ENCODE measurements around the gene PRSS57. TPM values are rescaled to one million over a fixed set of nuclear protein-coding genes. Genes with fewer than 3 reads are reported as not detected.

PRSS57 gene
- total and polyA plus RNA-seq, 4 donors: 0.10 to 2.0 (median 0.60) TPM; not detected in 1

DNA sequence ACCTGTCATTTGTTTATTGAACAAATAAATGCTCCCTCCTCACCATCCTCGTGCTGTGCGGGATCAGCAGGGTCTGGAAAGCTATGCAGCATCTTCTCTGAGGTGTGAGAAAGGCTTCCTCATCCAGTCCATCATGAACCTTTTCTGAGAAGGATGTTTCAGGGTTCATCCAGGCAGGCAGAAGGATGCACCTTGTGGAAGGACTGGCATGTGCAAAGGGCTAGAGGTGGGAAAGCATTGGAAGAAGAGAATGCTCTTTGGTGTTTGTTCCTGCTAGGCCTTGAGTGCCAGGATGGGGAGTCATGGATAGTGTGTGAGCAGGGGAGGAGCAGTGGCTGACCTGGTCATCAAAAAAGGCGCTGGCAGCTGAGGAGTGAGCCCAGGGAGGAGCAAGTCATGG is 20.1 kb upstream of the PRSS57 start:
- 94 to 95% methylated on average over 3 of the region's 3 CpGs for WGBS, 2 donors
- H3K4me3 ChIP-seq: no peak overlapping the region
- no peak for DNase-seq
- peaks cover 0 to 4% (median 3%) of the 10 kb centered on the region in 4 donors for H3K9me3 ChIP-seq (ENCODE audit: control insufficient read depth in 4 of 4, insufficient read depth in 3 of 4, low read length in 3 of 4)
- H3K36me3 ChIP-seq (ENCODE audit: control insufficient read depth in 4 of 4, insufficient read depth in 4 of 4, low read length in 4 of 4): peaks cover 0 to 4% (median 1%) of the 10 kb centered on the region in 4 donors
- H3K9ac ChIP-seq (ENCODE audit: insufficient read depth in 1 of 2, low read length in 2 of 2): no peak overlapping the region
- no peak for TF ChIP-seq CTCF (IDR thresholded peaks at IDR 0.05; ENCODE audit: control extremely low read depth, extremely low read depth)
- peaks cover 0 to 14% (median 3%) of the 10 kb centered on the region in 5 donors for H3K4me1 ChIP-seq (ENCODE audit: control insufficient read depth in 5 of 5, insufficient read depth in 5 of 5, low read length in 5 of 5)
- no peak for ATAC-seq (ENCODE audit: insufficient read depth, low FRiP score)
- no peak overlapping the region for H3K27ac ChIP-seq (ENCODE audit: low read depth in 1 of 2, low read length in 1 of 2)
- H3K27me3 ChIP-seq (ENCODE audit: control insufficient read depth in 3 of 3, insufficient read depth in 3 of 3, low read length in 2 of 3): no peaks in the 10 kb centered on the region

GRCh38 chr19:711254-711653 is 16.0 kb upstream of the PRSS57 start:
- no peak overlapping the region for H3K4me3 ChIP-seq
- H3K36me3 ChIP-seq (ENCODE audit: control insufficient read depth in 4 of 4, insufficient read depth in 4 of 4, low read length in 4 of 4): peaks cover 0 to 4% (median 0%) of the 10 kb centered on the region in 4 donors
- DNase-seq (no peak), ATAC-seq (ENCODE audit: insufficient read depth, low FRiP score) (no peak)
- H3K4me1 ChIP-seq (ENCODE audit: control insufficient read depth in 5 of 5, insufficient read depth in 5 of 5, low read length in 5 of 5): peaks cover 0 to 10% (median 0%) of the 10 kb centered on the region in 5 donors
- TF ChIP-seq CTCF (IDR thresholded peaks at IDR 0.05; ENCODE audit: control extremely low read depth, extremely low read depth): no peak
- H3K27me3 ChIP-seq (ENCODE audit: control insufficient read depth in 3 of 3, insufficient read depth in 3 of 3, low read length in 2 of 3): no peaks in the 10 kb centered on the region
- 73 to 81% methylated on average over 8 of the region's 8 CpGs for WGBS, 2 donors
- H3K9me3 ChIP-seq (ENCODE audit: control insufficient read depth in 4 of 4, insufficient read depth in 3 of 4, low read length in 3 of 4): peaks cover 0 to 7% (median 3%) of the 10 kb centered on the region in 4 donors
- peak overlapping the region in 1 of 2 donors; percentile 54 for H3K27ac ChIP-seq (ENCODE audit: low read depth in 1 of 2, low read length in 1 of 2)
- H3K9ac ChIP-seq (ENCODE audit: insufficient read depth in 1 of 2, low read length in 2 of 2): no peak overlapping the region

- Histone ChIP-seq H3K4me1 (ENCODE audit: control insufficient read depth in 5 of 5, insufficient read depth in 5 of 5, low read length in 5 of 5) (peaks cover 0 to 10% (median 0%) of the 10 kb centered on the region in 5 donors), H3K27ac (ENCODE audit: low read depth in 1 of 2, low read length in 1 of 2) (peak overlapping the region in 1 of 2 donors; percentile 54), H3K4me3 (no peak overlapping the region), H3K36me3 (ENCODE audit: control insufficient read depth in 4 of 4, insufficient read depth in 4 of 4, low read length in 4 of 4) (peaks cover 0 to 4% (median 0%) of the 10 kb centered on the region in 4 donors), H3K9ac (ENCODE audit: insufficient read depth in 1 of 2, low read length in 2 of 2) (no peak overlapping the region), H3K27me3 (ENCODE audit: control insufficient read depth in 3 of 3, insufficient read depth in 3 of 3, low read length in 2 of 3) (no peaks in the 10 kb centered on the region), H3K9me3 (ENCODE audit: control insufficient read depth in 4 of 4, insufficient read depth in 3 of 4, low read length in 3 of 4) (peaks cover 0 to 7% (median 3%) of the 10 kb centered on the region in 4 donors)
- 54 to 69% methylated on average over 21 of the region's 21 CpGs for WGBS, 2 donors
- TF ChIP-seq CTCF (IDR thresholded peaks at IDR 0.05; ENCODE audit: control extremely low read depth, extremely low read depth): no peak
- no peak for ATAC-seq (ENCODE audit: insufficient read depth, low FRiP score)
- no peak for DNase-seq
Measured at GRCh38 chr19:710767-711166, 15.5 kb upstream of the PRSS57 start.

Measured in lung (tissue), 12 donors.